Prostate gland (tissue), 2 donors: ENCODE measurements around the gene KCTD20. TPM values are rescaled to one million over a fixed set of nuclear protein-coding genes. Genes with fewer than 3 reads are reported as not detected.

ENCODE experiments used
- DNase-seq: peaks from one replicate; pipeline ENCODE4 v3.0.0-alpha.2; 2019; ENCODE audit warnings: low spot score
- H3K27ac ChIP-seq, 2 donors: fragments of 200-600 bp; sonication (generic); 2 replicates each; pipeline ENCODE4 v1.5.1; 2017 to 2019
- H3K27me3 ChIP-seq: fragments of 200-600 bp; sonication (generic); replicated peaks from 2 replicates; pipeline ENCODE4 v1.5.1; 2019; ENCODE audit not compliant: insufficient read depth
- H3K36me3 ChIP-seq, 2 donors: fragments of 200-600 bp; sonication (generic); 1 replicate in 1 of 2; 2 replicates in 1 of 2; pipeline versions ENCODE4 v1.5.1 to v1.8.1; 2017 to 2019
- H3K4me1 ChIP-seq: fragments of 200-600 bp; sonication (generic); replicated peaks from 2 replicates; pipeline ENCODE4 v1.5.1; 2019
- H3K4me3 ChIP-seq, 2 donors: fragments of 200-600 bp; sonication (generic); 2 replicates each; pipeline ENCODE4 v1.5.1; 2017 to 2019
- H3K9me3 ChIP-seq: fragments of 200-600 bp; sonication (generic); 2 replicates; pipeline ENCODE4 v1.5.1; 2017
- CTCF ChIP-seq, 4 experiments: fragments of 200-600 bp in 2 of 4; fragments of 450-650 bp in 2 of 4; sonication (generic) in 2 of 4; IDR thresholded peaks; 1 replicate in 3 of 4; 2 replicates in 1 of 4; pipeline ENCODE4 v1.5.1; 2016 to 2019; ENCODE audit warnings: antibody characterized with exemption in 4 of 4, mild to moderate bottlenecking in 2 of 4, moderate library complexity in 2 of 4
- POLR2A ChIP-seq: fragments of 450-650 bp; IDR thresholded peaks from one replicate; pipeline ENCODE4 v1.6.1; 2016; ENCODE audit warnings: antibody characterized with exemption, mild to moderate bottlenecking
- POLR2AphosphoS5 ChIP-seq: sonication (generic); formaldehyde crosslinking; IDR thresholded peaks from one replicate; pipeline ENCODE4 v1.6.1; 2017; ENCODE audit warnings: antibody characterized with exemption
- WGBS: methylation state at CpG from one replicate; pipeline ENCODE4 v1.1.5; 2018; 5-methylcytosine and 5-hydroxymethylcytosine counted together
- intact Hi-C: fragments of 100-400 bp; cut with DNase I; formaldehyde crosslinking; loops from one replicate; pipeline ENCODE4 v1.14.2; 2022
- total RNA-seq, 2 donors: library from RNA; depleted of rRNA; stranded (reverse); fragments of >200 nt; gene quantifications; one replicate each; pipeline ENCODE4 v1.1.0, GENCODE V29; 2016

KCTD20 gene
- total RNA-seq, 2 donors from 2014 or later: 33.7 to 44.1 TPM

GRCh38 chr6:36504982-36505381 is 62.2 kb downstream of the KCTD20 start:
- 94% methylated on average over 2 of the region's 2 CpGs for WGBS
- Histone ChIP-seq H3K4me3 (no peak overlapping the region), H3K9me3 (no peaks in the 10 kb centered on the region), H3K4me1 (no peaks in the 10 kb centered on the region), H3K36me3 (no peaks in the 10 kb centered on the region), H3K27ac (no peak overlapping the region), H3K27me3 (no peaks in the 10 kb centered on the region)
- TF ChIP-seq POLR2A (no peak), POLR2AphosphoS5 (no peak), CTCF (IDR thresholded peaks at IDR 0.05) (no peak)
- DNase-seq: no peak
- intact Hi-C loops: no loop called here

GRCh38 chr6:36505744-36506534 is 63.1 kb downstream of the KCTD20 start:
- Histone ChIP-seq H3K4me1 (no peaks in the 10 kb centered on the region), H3K36me3 (no peaks in the 10 kb centered on the region), H3K27ac (no peak overlapping the region), H3K9me3 (no peaks in the 10 kb centered on the region), H3K4me3 (no peak overlapping the region), H3K27me3 (no peaks in the 10 kb centered on the region)
- DNase-seq: no peak
- WGBS: 72% methylated on average over 6 of the region's 6 CpGs
- TF ChIP-seq CTCF (IDR thresholded peaks at IDR 0.05): no peak
- no peak for TF ChIP-seq POLR2A
- no peak for TF ChIP-seq POLR2AphosphoS5
- intact Hi-C loops: no loop called here

GRCh38 chr6:36506611-36507010 is 63.8 kb downstream of the KCTD20 start:
- Histone ChIP-seq H3K4me1 (no peaks in the 10 kb centered on the region), H3K36me3 (no peaks in the 10 kb centered on the region), H3K4me3 (no peak overlapping the region), H3K27me3 (no peaks in the 10 kb centered on the region), H3K27ac (no peak overlapping the region), H3K9me3 (no peaks in the 10 kb centered on the region)
- no peak for DNase-seq
- TF ChIP-seq CTCF (IDR thresholded peaks at IDR 0.05): no peak
- TF ChIP-seq POLR2AphosphoS5: no peak
- no peak for TF ChIP-seq POLR2A
- WGBS: 66% methylated on average over 2 of the region's 2 CpGs
- intact Hi-C loops: no loop called here

GRCh38 chr6:36508532-36508931 is 65.7 kb downstream of the KCTD20 start:
- no peak overlapping the region for H3K4me3 ChIP-seq
- no peak for DNase-seq
- TF ChIP-seq POLR2AphosphoS5: no peak
- no peaks in the 10 kb centered on the region for H3K36me3 ChIP-seq
- H3K27me3 ChIP-seq: no peaks in the 10 kb centered on the region
- no peaks in the 10 kb centered on the region for H3K9me3 ChIP-seq
- intact Hi-C loops: no loop called here
- H3K4me1 ChIP-seq: no peaks in the 10 kb centered on the region
- 80% methylated on average over 10 of the region's 10 CpGs for WGBS
- H3K27ac ChIP-seq: no peak overlapping the region

GRCh38 chr6:36510365-36510764 is 67.6 kb downstream of the KCTD20 start:
- no peaks in the 10 kb centered on the region for H3K36me3 ChIP-seq
- 88% methylated on average over 3 of the region's 3 CpGs for WGBS
- intact Hi-C loops: no loop called here
- H3K9me3 ChIP-seq: no peaks in the 10 kb centered on the region
- H3K27me3 ChIP-seq: no peaks in the 10 kb centered on the region
- no peak overlapping the region for H3K27ac ChIP-seq
- DNase-seq: no peak
- H3K4me3 ChIP-seq: no peak overlapping the region
- H3K4me1 ChIP-seq: no peaks in the 10 kb centered on the region
- TF ChIP-seq POLR2A: no peak
- TF ChIP-seq CTCF (IDR thresholded peaks at IDR 0.05): no peak
- no peak for TF ChIP-seq POLR2AphosphoS5
